AG20443 (cell line): ENCODE data around the gene DNAAF8.

ENCODE experiments used
- DNase-seq: peaks from one replicate; pipeline ENCODE4 v3.0.0; 2012; ENCODE audit warnings: low spot score, mixed read lengths

Gene DNAAF8

DNA sequence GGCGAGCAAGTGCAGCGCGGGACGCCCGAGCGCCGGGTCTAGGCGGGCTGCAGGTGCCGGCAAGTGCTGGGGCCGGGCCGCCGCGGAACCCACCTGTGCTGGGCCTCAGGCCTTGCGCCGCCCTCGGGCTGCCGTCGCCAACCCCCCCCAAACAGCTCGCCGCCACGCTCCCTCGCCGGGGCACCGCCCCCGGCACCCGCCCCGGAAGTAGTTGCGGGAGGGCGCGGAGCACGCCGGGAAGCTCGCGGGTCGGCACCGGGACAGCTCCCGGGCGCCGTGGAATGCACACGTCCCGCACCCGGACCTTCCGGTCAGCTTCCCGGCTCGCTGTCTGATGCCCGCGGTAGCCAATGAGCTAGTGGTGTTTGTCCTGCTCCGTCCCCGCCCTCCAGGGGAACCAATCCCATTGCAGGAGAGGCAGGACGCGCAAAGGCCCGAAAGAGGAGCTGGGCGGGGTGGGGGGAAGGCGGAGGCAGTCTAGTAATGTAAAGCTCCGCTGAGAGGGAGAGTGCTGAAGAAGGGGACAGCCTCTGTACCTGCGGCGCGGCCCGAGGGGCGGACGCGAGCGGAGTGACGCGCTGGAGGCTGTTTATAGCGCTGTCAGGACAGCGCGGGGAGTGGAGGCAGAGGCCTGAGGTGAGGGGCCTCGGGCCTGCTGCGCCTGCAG, at the start of gene DNAAF8, which contains the start of gene ANKS3:
Gene DNAAF8 (plus strand): TSS at position 475 of the 667 bp plus-strand sequence. CDS start 1,978 bp downstream, outside the sequence.
Gene ANKS3 (minus strand): TSS at position 209 of the 667 bp plus-strand sequence. CDS start 4,122 bp downstream, outside the sequence.
- DNase-seq = peak; percentile 99

DNA sequence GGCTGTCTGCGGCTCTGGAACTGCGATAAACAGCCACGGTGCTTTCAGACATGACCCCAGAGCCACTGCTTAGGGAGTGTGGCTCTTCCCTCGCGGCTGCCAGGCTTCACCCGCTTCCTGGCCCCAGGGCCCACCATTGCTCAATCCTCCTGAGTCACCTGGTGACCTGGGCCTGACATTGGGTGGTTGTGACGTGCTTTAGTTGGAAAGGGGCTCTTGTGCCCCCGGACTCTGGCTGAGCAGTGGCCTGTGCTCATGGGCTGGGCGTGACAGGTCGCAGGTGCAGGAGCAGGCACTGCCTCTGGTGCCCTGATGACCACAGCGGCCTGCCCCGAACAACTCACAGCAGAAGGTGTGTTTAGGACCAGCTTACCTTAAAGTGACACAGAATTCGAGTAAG, 49.6 kb upstream of the DNAAF8 start:
- no peak for DNase-seq

GRCh38 chr16:4685292-4685691, 49.0 kb upstream of the DNAAF8 start:
- DNase-seq = no peak

GRCh38 chr16:4685776-4686496, 48.4 kb upstream of the DNAAF8 start:
- DNase-seq = no peak

GRCh38 chr16:4686497-4687210, 47.7 kb upstream of the DNAAF8 start:
- no peak for DNase-seq

DNA sequence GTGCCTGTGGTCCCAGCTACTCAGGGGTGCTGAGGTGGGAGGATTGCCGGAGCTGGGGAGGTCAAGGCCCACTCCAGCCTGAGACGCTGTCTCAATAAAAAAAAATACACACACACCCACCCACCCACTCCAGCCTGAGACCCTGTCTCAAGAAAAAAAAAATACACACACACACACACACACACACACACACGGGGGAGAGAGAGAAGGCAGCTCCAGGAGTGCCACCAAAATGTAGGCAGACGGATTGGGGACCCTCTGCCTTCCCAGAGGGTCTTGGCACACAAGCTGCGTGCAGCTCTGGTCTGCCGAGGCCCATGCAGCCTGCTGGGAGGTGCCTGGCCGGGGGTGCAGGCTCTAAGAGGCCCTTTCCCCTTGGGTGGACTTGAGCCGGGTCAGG, 46.9 kb upstream of the DNAAF8 start:
- DNase-seq = no peak

- no peak for DNase-seq
Measured at GRCh38 chr16:4687946-4688673, 46.2 kb upstream of the DNAAF8 start.

- no peak for DNase-seq
Measured at GRCh38 chr16:4688674-4689045, 45.7 kb upstream of the DNAAF8 start.

DNA sequence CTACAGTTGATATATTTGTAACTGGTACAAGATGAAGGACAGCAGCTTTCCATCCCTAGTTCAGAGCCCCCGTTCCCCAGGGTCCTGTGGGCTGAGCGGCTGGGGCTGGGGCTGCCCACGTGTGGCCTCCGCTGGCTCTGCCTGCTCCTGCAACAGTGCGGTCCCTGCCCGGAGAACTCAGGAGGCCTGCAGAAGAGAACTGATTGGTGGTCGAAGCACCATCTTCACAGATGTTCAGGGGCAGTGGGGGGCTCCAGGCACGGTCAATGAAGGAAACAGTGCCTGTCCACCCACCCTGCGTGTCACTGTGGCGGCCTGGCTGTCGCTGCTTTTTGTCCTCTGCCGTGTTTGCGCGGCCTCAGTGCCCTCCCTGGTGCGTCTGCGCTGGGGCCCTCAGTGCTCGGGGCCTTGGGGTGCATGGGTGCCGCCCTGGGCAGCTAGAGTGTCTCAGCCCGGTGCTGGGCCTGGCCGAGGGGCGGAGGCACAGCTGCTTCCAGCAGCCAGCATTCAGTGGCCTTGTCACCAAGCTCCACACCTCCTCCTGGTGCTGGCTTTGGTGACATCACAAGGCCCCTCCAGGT, 45.2 kb upstream of the DNAAF8 start:
- no peak for DNase-seq

- no peak for DNase-seq
Measured at GRCh38 chr16:4689864-4690704, 44.3 kb upstream of the DNAAF8 start.

DNA sequence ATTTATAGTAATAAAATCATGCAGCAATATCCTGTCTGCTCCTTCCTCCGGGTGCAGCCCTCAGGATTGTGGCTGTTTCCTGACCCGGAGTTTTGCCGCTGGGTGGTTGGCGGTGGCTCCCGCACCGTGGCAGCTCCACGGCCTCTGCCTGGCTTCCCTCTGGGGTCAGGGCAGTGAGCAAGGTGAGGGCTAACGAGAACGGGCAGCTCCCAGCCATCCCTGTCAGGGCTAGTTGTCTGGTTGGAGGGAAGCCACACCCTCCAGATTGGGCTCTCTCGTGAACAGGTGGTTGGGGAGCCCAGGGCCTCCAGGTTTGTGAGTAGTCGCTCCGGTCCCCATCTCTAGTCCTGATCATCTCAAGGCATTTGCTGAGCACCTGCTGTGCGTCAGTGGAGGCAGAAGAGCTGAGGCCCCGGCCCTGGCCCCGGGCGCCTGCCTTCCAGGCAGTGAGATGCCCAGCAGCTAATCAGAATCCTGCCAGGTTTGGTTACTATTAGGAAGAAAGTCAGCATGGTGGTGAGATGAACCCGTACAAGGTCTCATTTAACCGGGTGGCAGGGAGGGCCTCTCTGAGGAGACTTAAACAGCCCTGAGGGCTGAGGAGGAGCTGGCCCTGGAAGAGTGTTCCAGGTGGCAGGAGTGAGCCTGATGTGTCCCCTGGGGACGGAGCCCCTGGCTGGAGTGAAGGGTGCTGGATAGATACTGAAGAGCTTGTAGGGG, 43.2 kb upstream of the DNAAF8 start:
- no peak for DNase-seq

DNA sequence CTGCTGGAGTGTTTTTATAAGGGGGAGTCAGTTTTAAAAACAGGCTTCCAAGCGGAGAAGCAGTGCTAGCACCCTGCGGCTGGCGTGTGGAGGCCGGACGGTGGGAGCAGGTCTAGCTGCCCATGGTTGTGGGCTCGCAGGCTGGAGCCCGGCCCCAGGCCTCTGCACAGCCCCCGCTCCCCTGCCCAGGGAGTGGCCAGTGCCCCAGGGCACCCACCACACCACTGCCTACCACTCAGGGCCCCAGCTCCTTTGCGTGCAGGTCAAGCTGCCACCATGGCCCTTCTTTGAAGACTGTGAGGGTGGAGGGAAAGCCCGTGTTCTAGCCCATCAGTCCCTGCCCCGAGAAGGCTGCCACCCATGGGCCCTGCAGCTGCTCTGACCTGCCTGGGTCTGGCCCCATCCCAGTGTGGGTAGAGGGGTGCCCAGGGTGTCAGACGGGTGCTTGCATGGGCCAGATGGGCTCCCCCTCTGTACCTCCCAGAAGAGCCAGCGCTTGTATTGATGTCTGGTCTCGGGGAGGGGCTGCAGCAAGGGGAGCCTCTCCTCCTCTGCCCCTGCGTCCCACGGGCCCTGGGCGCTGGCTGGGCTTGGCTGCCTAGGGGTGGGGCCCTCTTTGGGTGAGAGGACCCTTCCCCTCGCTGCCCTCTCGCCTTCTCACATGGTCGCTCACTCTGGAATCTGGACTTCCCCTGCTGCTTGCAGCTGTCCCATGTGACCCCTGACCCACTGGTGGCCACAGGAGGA, 42.5 kb upstream of the DNAAF8 start:
- no peak for DNase-seq

DNA sequence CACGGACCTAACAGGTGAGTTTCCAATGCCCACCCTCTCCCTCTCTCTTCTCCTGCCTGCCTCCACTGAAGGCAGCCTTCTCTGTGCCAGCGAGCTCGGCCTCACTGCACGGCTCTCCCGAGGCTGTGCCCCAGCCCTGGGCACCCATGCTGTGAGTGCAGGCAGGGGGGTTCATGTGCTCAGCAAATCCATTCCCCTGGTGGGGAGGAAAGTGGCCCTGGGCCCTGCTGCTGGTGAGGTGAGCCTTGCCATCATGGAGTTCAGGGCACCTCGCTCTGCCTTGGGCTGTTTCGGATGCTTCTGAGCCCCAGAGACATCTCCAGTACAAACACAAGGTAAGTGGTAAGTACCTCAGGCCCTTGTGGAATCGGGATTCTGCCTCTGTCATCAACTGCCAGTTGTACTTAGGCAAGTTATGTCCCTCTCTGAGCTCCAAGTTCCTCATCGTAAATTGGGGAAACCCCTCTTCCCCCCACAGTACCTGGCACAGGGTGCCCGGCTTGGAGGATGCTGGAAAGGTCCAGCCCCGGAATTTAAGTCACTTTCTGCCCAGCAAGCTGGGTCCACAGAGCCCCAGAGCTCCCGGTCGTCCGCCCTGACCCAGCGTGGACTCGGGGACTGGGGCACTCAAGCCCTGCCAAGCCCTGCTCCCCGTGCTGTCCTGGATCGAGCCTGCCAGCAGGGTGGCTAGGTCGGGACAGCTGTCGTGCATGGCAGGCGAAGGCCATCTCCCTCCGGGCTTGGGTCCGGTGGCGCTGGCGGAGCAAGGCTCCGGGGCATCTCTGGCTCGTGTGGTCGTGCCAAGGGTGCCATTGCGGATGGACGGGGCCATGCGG, 41.7 kb upstream of the DNAAF8 start:
- DNase-seq = no peak

DNA sequence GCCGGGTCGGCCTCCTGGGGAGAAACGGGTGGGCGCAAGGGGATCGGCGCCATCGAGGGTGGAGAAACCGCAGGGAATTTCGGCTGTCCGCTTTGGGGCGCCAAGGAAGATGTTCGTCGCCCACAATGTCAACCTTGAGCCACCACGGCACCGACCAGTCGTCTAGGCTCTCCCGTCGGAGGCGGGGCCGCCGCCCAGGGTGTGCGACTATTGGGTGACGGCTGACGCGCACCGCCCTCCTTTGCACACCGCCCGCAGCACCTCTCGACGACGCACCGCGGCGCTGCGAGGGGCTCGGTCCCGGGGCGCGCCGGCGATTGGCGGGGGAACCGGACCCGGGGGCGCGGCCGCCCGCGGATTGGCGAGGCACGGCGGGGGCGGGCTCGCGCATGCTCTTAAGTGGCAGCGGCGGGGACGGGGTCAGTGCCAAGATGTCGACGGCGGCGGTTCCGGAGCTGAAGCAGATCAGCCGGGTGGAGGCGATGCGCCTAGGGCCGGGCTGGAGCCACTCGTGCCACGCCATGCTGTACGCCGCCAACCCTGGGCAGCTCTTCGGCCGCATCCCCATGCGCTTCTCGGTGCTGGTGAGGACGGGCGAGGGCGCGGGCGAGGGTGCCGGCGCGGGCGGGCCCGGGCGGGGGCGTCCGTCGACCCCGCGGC, 40.9 kb upstream of the DNAAF8 start, which contains the start of gene NUDT16L1:
Gene NUDT16L1 (plus strand): TSS at position 267 of the 660 bp plus-strand sequence. CDS start 165 bp downstream, at position 432.
- peak; percentile 100 for DNase-seq

- peak; percentile 87 for DNase-seq
Measured at GRCh38 chr16:4693956-4694641, 40.2 kb upstream of the DNAAF8 start.

GRCh38 chr16:4694642-4695451, 39.5 kb upstream of the DNAAF8 start:
- peak; percentile 51 for DNase-seq
